IPS DF 19.7 (cell line): ENCODE data around the gene TM7SF3.
"Not testable (repeated sequence)": the region's sequence is repeated elsewhere in the genome, so short reads cannot be mapped to it uniquely, and the experiment has no call there.

ENCODE experiments used
- DNase-seq: peaks from one replicate; pipeline ENCODE4 v3.0.0-alpha.2; 2013; ENCODE audit warnings: low read depth, low spot score

Gene TM7SF3

DNA sequence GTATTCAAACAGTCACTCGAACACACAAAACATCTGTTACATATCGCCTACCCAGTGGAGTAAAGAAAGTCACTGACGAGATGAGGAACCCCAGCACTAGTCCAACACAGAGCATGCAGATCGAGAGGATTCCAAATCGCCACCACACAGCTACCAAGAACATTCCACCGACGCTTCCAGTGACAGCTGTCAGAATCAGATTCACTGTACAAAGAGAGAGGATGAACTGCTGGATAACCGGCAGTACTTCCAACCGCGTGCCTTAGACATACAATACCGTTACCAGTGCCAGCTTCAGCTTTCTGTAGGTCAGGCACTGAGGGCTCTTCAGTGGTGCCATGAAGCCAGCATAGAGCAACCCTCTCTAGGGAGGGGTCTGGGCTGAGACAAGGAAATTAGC lies 34.5 kb downstream of the TM7SF3 start:
- DNase-seq: no peak

DNA sequence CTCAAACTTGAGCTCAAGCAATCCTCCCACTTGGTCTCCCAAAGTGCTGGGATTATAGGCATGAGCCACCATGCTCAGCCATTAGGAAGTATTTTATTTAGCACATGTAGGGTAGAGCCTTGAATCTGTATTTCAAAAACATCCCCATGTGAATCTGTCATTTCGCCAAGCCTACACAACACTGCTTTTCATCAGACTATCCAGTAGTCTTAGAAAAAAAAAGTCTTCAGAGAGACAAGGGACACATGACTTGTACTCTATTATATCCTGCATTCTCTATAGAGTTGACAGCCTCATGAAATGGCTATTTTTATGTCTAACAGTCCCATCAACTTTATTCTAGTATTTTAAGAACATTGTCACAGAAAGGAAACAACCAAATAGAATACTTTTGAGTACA lies 35.4 kb downstream of the TM7SF3 start:
- DNase-seq: no peak

GRCh38 chr12:26976687-26977086 lies 37.5 kb downstream of the TM7SF3 start:
- DNase-seq: no peak

- DNase-seq: no peak
Measured at GRCh38 chr12:26971963-26972362, 42.2 kb downstream of the TM7SF3 start.

DNA sequence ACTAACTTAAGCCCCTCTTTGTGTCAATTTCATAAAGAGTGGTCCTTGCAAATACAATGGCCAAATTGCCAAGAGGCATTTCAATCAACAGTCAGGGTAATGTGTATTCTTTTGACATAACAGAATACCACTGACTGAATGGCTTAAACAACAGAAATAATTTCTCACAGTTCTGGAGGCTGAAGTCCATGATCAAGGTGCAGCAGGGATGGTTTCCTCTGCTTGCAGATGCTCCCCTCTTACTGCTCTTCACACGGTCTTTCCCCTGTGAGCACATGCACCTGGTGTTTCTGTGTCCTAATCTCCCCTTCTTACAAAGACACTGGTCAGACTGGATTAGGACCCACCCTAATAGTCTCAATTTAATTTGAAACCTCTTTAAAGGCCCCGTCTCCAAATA lies 44.0 kb downstream of the TM7SF3 start:
- DNase-seq: no peak

DNA sequence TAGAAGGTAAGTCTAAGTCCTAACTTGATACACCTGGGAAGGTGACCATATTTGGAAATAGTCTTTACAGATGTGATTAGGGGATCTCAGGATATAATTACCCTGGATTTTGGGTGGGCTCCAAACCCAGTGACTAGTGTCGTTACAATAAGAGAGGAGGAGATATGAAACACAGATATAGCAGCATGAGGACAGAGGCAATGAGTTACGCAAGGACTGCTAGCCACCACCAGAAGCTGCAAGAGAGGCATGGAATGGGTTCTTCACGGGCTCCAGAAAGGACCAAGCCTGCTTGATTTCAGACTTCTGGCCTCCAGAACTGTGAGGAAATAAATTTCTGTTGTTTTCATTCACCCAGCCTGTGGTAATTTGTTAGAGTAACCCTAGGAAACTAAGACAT lies 47.3 kb downstream of the TM7SF3 start:
- DNase-seq: no peak

DNA sequence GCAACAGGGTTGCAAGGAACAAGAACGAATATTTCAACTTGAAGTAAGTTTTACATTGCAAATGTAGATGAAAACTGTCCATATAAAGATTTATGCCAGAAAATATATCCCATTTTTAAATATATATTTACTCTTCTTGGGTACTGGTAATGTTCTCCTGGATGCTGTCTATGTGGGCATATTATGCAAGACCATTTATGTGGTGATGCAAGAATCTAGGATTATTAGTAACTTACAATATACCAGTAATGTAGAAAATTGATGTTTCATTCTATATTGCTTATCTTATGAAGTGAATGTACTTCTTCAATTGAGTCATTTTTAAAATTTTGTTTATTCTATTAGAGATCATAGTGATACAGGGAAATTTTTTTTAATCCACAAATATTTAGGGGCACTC lies 50.8 kb downstream of the TM7SF3 start:
- no peak for DNase-seq

DNA sequence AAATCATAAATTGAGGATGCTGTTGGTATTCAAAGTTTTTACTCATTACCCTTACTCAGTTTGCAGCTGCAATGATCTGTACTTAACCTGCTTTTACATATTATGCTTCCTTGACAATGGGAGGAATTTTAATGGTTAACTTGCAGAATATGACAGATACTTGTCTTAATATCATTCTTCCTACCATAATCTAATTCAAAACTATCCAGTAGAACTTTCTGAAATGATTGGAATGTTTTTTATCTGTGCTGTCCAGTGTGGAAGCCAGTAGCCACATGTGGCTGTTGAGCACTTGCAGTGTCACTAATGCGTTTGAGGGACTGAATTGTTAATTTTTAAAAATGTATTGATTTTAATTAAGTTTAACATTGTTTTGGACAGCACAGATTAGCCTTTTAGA lies 52.4 kb downstream of the TM7SF3 start:
- DNase-seq: no peak

GRCh38 chr12:26961391-26961790 lies 52.8 kb downstream of the TM7SF3 start:
- not testable (repeated sequence) for DNase-seq

DNA sequence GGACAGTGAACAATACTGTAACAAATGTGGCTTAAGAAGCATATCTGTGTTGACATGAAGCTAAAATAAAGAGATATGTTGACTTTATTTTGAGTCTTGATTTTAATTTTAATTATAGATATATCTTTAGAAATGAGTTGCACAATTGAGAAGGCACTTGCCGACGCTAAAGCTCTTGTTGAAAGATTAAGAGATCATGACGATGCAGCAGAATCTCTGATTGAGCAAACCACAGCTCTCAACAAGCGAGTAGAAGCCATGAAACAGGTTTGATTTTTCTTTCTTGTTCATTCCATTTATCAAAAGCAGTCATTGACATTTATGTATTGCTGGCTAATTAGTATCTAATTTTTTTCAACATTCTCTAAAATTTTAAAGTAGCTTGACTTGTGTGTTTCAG lies 60.2 kb downstream of the TM7SF3 start:
- DNase-seq: no peak

DNA sequence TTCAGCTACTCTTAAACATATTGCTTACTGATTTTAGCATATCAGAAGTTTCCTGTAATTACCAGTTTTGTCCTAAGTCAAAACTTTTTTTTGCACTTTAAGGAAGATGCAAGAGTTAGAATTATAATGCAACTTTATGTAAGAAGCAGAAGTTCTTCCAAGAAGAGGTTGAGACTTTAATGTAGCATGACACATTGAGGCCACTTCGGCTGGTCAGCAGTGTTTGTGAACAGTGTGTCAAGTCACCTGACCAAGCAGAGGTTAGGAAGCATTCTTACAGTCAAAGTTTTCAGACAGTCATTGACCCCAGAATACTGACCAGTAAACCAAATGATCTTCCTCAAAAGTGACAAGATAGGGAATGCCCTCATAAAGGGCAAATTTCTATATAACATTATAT lies 60.7 kb downstream of the TM7SF3 start:
- no peak for DNase-seq

DNA sequence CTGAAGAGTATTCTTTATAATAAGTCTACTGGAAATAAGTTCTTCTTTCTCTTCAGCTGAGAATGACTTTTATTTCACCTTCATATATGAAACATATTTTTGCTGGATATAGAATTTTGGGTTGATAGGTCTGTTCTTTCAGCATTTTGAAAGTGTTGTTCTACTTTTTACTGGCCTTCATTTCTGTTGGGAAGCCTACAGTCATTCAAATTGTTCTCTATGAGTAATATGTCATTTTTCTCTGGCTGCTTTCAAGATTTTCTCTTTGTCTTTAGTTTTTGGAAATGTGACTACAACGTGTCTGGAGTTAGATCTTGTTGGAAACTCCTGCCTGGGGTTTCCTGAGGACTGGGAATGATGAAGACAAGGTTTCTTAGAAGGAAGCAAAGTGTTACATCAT lies 65.9 kb downstream of the TM7SF3 start:
- no peak for DNase-seq

DNA sequence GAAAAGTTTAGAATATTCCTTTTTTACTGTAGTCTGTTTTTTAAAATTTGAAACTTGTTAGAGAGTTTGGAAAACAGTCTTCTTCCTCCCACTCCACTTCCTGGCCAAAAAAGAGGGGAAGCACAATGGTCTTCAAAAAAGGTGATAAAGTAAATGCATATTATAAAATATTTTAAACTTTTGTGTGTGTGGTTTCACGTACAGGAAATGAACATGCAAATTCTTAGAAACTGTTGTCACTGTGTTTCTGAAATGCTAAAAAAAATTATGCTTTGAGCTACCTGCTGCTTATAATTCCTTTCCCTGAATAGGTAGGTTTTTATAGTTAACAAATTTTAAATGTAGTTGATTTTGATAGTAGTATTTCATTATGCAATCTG lies 73.0 kb downstream of the TM7SF3 start:
- no peak for DNase-seq

- DNase-seq: no peak
Measured at GRCh38 chr12:26940516-26941214, 73.5 kb downstream of the TM7SF3 start.

DNA sequence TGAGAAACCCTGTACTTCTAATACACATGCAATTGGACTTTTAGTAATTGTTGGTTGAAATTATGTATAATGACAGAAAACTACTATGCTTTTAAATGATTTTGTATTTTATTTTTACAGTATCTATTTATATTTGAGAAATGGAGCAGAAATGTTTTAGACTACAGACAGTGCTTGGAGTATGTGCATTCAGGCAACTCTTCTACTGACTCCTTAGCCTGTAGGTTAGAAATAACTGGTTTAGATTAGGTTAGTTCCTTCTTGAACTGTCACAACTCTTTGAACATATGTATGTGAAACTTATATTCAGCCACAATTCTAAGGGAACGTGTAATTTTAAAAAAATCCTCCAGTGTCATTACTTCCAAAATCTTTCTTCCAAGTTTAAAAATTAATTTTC lies 74.2 kb downstream of the TM7SF3 start:
- no peak for DNase-seq

- no peak for DNase-seq
Measured at GRCh38 chr12:26939192-26939832, 74.9 kb downstream of the TM7SF3 start.

DNA sequence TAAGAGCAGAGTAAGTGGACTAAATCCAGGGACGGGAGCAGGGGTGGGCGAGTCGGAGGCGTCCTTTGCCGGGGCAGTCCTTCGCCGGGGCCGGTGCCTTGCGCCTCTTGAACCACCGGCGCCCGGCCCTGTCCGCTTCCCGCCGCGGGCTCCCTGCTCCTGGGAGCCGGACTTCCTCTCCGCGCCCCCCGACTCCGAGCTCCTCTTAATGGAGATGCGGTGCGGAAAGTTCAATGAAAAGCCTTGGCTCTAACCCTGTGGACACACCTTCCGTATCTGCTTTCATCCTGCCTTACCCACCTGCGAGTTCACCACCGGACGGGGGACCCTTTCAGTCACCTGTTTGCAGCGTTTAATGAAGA lies 75.5 kb downstream of the TM7SF3 start:
- DNase-seq: no peak

GRCh38 chr12:26937863-26938700 lies 76.1 kb downstream of the TM7SF3 start, which contains the start of the genes FGFR1OP2 and INTS13:
Gene FGFR1OP2 (plus strand): TSS chr12:26938470. CDS start chr12:26954159, 15,689 bp downstream.
Gene INTS13 (minus strand): TSS chr12:26937981. CDS start chr12:26936803, 1,178 bp downstream.
- DNase-seq: peak; percentile 91

GRCh38 chr12:26937443-26937862 lies 76.7 kb downstream of the TM7SF3 start:
- DNase-seq: no peak

DNA sequence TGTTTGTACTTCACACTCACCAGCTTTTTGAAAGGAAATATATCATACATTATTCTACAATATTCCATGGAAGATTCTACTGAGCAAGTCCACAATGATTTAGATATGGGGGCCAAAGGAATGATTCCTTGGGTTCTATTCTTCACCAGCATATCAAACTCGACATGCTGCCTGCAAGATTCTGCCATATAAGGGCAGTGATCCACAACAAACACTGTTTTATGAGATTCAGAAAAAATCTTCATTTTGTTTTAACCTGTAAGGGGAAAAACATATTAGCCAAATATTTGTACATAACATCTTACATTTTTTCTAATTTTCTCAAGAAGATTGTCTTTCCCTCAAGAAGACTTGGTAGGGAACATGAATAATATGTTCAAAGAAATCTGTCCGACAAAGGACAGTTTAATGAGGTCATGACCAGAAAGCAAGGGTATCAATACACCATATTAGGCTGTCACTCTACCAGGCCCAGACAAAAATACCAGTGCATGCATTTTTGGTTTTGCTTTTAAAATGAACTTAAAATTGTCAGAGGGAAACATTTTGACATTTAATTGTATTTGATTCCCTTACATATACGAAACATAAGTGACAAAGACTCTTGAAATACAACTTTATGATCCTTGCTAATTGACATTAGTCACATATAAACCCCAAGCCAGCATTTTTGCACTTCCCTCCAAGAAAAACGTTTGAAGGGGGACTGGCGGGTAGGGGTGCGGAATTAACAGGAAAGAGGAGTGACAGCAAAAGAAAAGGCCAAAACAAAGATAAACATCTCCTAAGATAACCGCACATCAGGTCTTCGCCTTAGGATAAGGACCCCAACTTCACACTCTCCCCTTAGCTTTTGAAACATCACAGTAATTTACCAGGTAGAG lies 77.4 kb downstream of the TM7SF3 start:
- no peak for DNase-seq

DNA sequence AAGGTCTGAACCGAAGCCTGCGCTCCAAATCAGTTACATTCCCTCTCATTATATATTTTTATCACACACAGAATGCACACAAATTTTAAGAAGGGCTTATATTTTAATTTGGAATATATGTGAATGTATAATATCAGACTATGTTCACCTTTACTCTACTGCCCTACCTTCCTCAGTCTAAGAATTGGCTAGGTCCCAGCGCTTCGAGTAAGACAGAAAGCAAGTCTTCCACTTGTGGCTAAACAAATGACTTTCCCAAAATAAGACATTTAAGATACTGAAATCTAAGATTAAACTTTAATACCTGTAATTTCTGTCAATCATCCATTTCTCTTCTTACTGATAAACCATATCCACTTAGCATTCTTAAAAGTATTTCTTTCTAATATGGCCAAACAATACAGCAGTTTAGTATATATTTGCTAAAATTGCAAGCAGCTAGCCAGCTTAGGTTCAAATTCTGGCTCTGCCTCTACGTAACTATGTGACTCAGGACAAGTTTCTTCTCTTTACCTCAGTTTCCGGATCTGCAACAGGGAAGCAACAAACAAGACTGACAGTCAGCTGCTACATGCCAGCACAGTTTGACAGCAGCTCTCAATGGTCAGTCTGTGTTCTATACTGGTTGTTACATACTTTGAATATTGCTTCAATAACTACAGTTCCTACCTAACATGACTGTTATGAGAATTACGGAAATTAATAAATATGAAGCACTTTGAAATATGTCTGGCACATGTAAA lies 78.4 kb downstream of the TM7SF3 start:
- DNase-seq: no peak
